ENCODE results near the gene NFATC3. TPM values are rescaled to one million over a fixed set of nuclear protein-coding genes. Genes with fewer than 3 reads are reported as not detected.
"Not testable (repeated sequence)": the region's sequence is repeated elsewhere in the genome, so short reads cannot be mapped to it uniquely, and the experiment has no call there.

Gene NFATC3
- total RNA-seq, 2 donors from 2014 or later: 94.5 to 101 TPM

GRCh38 chr16:68087688-68088087 is 2.5 kb downstream of the NFATC3 start:
- Mint-ChIP-seq H3K27me3 (no peaks in the 10 kb centered on the region), H3K27ac (peak overlapping the region; percentile 96), H3K36me3 (ENCODE audit: low read depth) (peaks cover 2% of the 10 kb centered on the region), H3K4me1 (peaks cover 56% of the 10 kb centered on the region), H3K4me3 (peak overlapping the region; percentile 73)
- DNase-seq (no peak), ATAC-seq (no peak)
- H3K9me3 ChIP-seq (ENCODE audit: control insufficient read depth, low read length, poor library complexity, severe bottlenecking): no peaks in the 10 kb centered on the region

DNA sequence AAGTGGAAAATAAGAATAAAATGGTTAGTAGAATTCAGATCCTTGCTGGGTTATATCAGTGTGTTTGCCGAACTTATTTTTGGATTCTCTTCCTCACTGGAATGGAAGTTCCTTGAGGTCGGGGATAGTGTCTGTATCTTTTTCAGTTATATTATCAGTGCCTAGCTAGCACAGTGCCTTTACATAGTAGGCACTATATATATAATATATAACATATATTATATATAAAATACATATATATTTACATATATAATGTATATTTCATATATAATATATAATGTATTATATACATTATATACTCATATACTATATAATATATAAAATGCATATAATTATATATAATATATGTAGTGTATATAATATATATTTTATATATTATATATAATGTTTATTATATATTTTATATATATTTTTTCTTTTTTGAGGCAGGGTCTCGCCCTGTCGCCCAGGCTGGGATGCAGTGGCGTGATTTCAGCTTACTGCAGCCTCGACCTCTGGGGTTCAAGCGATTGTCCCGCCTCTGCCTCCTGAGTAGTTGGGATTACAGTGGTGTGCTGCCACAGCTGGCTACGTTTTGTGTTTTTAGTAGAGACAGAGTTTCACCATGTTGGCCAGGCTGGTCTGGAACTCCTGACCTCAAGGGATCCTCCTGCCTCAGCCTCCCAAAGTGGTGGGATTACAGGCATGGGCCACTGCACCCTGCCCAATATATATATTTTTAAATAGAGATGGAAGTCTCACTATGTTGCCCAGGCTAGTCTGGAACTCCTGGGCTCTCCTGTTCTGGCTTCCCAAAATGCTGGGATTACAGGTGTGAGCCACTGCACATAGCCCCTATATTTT is 3.2 kb downstream of the NFATC3 start:
- peak overlapping the region; percentile 96 for H3K27ac Mint-ChIP-seq
- H3K27me3 Mint-ChIP-seq: no peaks in the 10 kb centered on the region
- peak overlapping the region; percentile 89 for H3K4me3 Mint-ChIP-seq
- ATAC-seq (no peak), DNase-seq (no peak)
- H3K4me1 Mint-ChIP-seq: peaks cover 53% of the 10 kb centered on the region
- no peaks in the 10 kb centered on the region for H3K9me3 ChIP-seq (ENCODE audit: control insufficient read depth, low read length, poor library complexity, severe bottlenecking)
- H3K36me3 Mint-ChIP-seq (ENCODE audit: low read depth): peaks cover 2% of the 10 kb centered on the region

- H3K4me3 Mint-ChIP-seq: peak overlapping the region; percentile 89
- peak overlapping the region; percentile 92 for H3K27ac Mint-ChIP-seq
- ATAC-seq (no peak), DNase-seq (no peak)
- H3K27me3 Mint-ChIP-seq: no peaks in the 10 kb centered on the region
- peaks cover 50% of the 10 kb centered on the region for H3K4me1 Mint-ChIP-seq
- H3K9me3 ChIP-seq (ENCODE audit: control insufficient read depth, low read length, poor library complexity, severe bottlenecking): no peaks in the 10 kb centered on the region
- peaks cover 2% of the 10 kb centered on the region for H3K36me3 Mint-ChIP-seq (ENCODE audit: low read depth)
These were observed 3.9 kb downstream of the NFATC3 start for GRCh38 chr16:68089067-68089466.

DNA sequence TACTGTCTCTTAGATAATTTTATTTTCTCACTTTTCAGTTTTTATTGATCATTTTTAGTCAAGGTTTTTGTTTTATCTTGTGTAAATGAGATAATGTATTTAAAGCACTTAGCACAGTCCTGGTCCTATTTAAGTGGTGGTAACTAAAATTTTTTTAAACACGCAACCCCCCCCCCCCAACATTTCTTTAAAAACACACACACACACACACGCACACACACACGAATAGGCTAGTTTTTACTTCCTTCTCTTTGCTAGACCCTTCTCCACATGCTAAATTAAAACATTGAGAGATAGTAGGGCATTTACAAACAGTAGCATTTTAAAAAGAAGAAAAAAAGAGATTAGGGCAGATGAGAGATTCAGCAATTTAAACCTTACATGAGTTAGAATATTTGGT is 5.0 kb downstream of the NFATC3 start:
- DNase-seq (no peak), ATAC-seq (no peak)
- Mint-ChIP-seq H3K27ac (peak overlapping the region; percentile 92), H3K27me3 (no peaks in the 10 kb centered on the region), H3K4me3 (peak overlapping the region; percentile 80), H3K4me1 (peaks cover 54% of the 10 kb centered on the region), H3K36me3 (ENCODE audit: low read depth) (peaks cover 2% of the 10 kb centered on the region)
- no peaks in the 10 kb centered on the region for H3K9me3 ChIP-seq (ENCODE audit: control insufficient read depth, low read length, poor library complexity, severe bottlenecking)

DNA sequence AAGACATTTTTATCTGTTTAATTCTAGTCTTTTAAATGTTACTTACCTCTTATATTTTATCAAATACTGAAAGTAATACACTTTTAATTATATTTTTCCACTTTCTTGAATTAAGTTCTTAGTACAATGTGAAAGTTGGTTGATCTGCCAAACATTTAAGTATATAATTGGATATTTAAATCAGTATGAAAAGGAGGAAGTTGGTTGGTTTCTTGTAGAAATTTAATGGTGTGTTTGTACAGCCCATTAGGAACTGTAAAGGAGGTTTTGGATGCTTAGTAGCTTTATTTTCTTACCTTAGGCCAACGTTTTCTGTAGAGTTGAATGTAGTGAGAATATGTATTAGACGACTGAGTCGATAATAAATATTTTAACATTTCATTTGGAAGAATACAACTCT is 5.4 kb downstream of the NFATC3 start:
- peak overlapping the region; percentile 80 for H3K4me3 Mint-ChIP-seq
- H3K4me1 Mint-ChIP-seq: peaks cover 57% of the 10 kb centered on the region
- no peaks in the 10 kb centered on the region for H3K9me3 ChIP-seq (ENCODE audit: control insufficient read depth, low read length, poor library complexity, severe bottlenecking)
- no peaks in the 10 kb centered on the region for H3K27me3 Mint-ChIP-seq
- peaks cover 2% of the 10 kb centered on the region for H3K36me3 Mint-ChIP-seq (ENCODE audit: low read depth)
- H3K27ac Mint-ChIP-seq: peak overlapping the region; percentile 92
- ATAC-seq (no peak), DNase-seq (no peak)

DNA sequence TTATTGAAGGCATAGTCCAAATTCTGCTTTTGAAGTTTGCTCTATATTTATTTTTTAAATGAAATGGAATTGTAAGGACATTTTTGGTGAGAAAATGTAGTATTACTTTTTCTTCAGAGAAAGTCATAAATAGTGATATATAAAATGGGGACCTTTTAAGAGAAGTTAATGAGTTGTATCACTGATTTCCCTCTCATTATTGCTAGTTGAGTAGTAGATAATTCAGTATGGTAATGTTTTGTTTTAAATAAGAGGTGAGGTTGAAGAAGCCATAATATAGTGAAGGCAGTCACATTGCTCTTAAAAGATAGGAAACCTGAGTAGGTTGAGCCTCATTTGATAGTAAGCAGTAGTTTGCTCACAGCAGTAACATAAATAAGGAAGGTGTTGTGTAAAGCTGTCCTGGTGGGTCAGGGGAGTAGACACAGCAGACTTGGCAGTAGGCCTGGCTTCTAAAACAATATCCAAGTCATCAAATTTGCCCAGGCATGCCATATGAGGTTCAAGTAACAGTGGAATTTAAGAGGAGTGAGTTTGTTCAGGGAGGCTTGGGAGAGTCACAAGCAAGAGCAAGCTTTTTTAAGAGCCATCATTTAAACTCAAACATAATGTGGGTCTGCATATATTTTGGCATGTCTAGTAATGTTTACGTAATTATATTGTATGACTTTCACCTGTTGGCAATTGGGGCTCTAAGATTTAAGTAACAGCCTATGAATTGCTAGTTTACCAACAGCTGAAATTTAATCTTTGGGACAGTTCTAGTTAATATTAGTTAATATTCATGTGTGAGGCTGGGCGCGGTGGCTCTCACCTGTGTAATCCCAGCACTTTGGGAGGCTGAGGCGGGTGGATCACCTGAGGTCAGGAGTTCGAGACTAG is 6.5 kb downstream of the NFATC3 start:
- Mint-ChIP-seq H3K36me3 (ENCODE audit: low read depth) (peaks cover 2% of the 10 kb centered on the region), H3K27me3 (no peaks in the 10 kb centered on the region), H3K4me3 (peak overlapping the region; percentile 73), H3K4me1 (peaks cover 63% of the 10 kb centered on the region), H3K27ac (peak overlapping the region; percentile 92)
- no peak for ATAC-seq
- no peak for DNase-seq
- H3K9me3 ChIP-seq (ENCODE audit: control insufficient read depth, low read length, poor library complexity, severe bottlenecking): no peaks in the 10 kb centered on the region

GRCh38 chr16:68092275-68092674 is 7.1 kb downstream of the NFATC3 start:
- H3K9me3 ChIP-seq (ENCODE audit: control insufficient read depth, low read length, poor library complexity, severe bottlenecking); H3K27me3 Mint-ChIP-seq; H3K4me3 Mint-ChIP-seq; H3K36me3 Mint-ChIP-seq (ENCODE audit: low read depth); ATAC-seq; DNase-seq: not testable (repeated sequence)
- H3K27ac Mint-ChIP-seq: peak overlapping the region; percentile 92
- H3K4me1 Mint-ChIP-seq: peaks cover 64% of the 10 kb centered on the region

GRCh38 chr16:68093816-68094613 is 8.8 kb downstream of the NFATC3 start:
- H3K4me1 Mint-ChIP-seq: peaks cover 59% of the 10 kb centered on the region
- no peak overlapping the region for H3K4me3 Mint-ChIP-seq
- no peaks in the 10 kb centered on the region for H3K27me3 Mint-ChIP-seq
- peak overlapping the region; percentile 85 for H3K27ac Mint-ChIP-seq
- no peaks in the 10 kb centered on the region for H3K9me3 ChIP-seq (ENCODE audit: control insufficient read depth, low read length, poor library complexity, severe bottlenecking)
- ATAC-seq (peak; percentile 87), DNase-seq (no peak)
- no peaks in the 10 kb centered on the region for H3K36me3 Mint-ChIP-seq (ENCODE audit: low read depth)

GRCh38 chr16:68094614-68094934 is 9.4 kb downstream of the NFATC3 start:
- ATAC-seq (no peak), DNase-seq (no peak)
- Mint-ChIP-seq H3K36me3 (ENCODE audit: low read depth) (no peaks in the 10 kb centered on the region), H3K4me3 (peak overlapping the region; percentile 41), H3K4me1 (peaks cover 57% of the 10 kb centered on the region), H3K27ac (peak overlapping the region; percentile 85), H3K27me3 (no peaks in the 10 kb centered on the region)
- no peaks in the 10 kb centered on the region for H3K9me3 ChIP-seq (ENCODE audit: control insufficient read depth, low read length, poor library complexity, severe bottlenecking)

DNA sequence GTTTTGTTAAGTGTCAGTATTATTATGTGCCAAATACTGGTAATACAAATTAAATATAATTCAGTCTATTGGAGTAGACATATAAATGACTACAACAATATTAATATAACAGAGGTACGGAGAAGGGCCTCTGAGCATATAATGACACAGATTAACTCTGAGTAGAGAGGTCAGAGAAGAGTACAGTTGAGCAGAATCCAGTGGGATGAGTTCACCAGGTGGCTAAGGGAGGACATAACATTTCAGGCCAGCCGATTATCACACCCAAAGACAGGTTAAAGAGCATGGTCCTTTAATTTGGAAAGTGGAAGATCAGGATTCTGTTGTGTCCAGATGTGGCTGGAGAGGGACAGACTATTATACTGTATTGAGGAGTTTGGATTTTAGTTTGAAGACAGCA is 11.3 kb downstream of the NFATC3 start:
- H3K9me3 ChIP-seq (ENCODE audit: control insufficient read depth, low read length, poor library complexity, severe bottlenecking): no peaks in the 10 kb centered on the region
- H3K4me3 Mint-ChIP-seq: peak overlapping the region; percentile 68
- peak overlapping the region; percentile 79 for H3K27ac Mint-ChIP-seq

DNA sequence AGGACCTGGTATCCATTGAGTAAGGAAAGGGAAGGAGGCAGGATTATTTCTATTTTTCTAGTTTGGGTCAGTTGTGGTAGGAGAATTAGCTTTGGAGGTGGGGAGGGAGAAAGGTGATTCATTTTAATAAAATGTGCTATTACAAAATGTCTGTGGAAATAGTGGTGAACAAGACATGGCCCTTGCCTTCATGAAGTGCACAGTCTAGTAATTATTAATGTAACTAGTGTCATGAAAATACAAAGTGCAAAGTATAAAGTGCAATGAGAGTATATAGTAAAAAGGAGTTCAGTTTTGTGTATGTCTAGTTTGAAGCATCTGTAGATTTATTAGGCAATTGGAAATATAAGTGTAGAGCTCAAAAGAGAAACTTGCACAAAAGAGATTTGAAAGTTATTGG is 11.9 kb downstream of the NFATC3 start:
- H3K9me3 ChIP-seq (ENCODE audit: control insufficient read depth, low read length, poor library complexity, severe bottlenecking): no peaks in the 10 kb centered on the region
- Mint-ChIP-seq H3K27me3 (no peaks in the 10 kb centered on the region), H3K4me1 (peaks cover 51% of the 10 kb centered on the region), H3K27ac (peak overlapping the region; percentile 79), H3K4me3 (peak overlapping the region; percentile 68), H3K36me3 (ENCODE audit: low read depth) (no peaks in the 10 kb centered on the region)
- no peak for ATAC-seq
- DNase-seq: no peak

More for the DNA sequence above, 11.3 kb downstream of the NFATC3 start:
- no peaks in the 10 kb centered on the region for H3K36me3 Mint-ChIP-seq (ENCODE audit: low read depth)
- H3K27me3 Mint-ChIP-seq: no peaks in the 10 kb centered on the region
- ATAC-seq: no peak
- peaks cover 52% of the 10 kb centered on the region for H3K4me1 Mint-ChIP-seq
- DNase-seq: no peak

GRCh38 chr16:68097895-68098294 is 12.7 kb downstream of the NFATC3 start:
- ATAC-seq (no peak), DNase-seq (no peak)
- H3K27ac Mint-ChIP-seq: no peak overlapping the region
- no peak overlapping the region for H3K4me3 Mint-ChIP-seq
- H3K36me3 Mint-ChIP-seq (ENCODE audit: low read depth): peaks cover 4% of the 10 kb centered on the region
- no peaks in the 10 kb centered on the region for H3K27me3 Mint-ChIP-seq
- H3K4me1 Mint-ChIP-seq: peaks cover 56% of the 10 kb centered on the region
- no peaks in the 10 kb centered on the region for H3K9me3 ChIP-seq (ENCODE audit: control insufficient read depth, low read length, poor library complexity, severe bottlenecking)

- H3K9me3 ChIP-seq (ENCODE audit: control insufficient read depth, low read length, poor library complexity, severe bottlenecking): no peaks in the 10 kb centered on the region
- ATAC-seq (no peak), DNase-seq (no peak)
- Mint-ChIP-seq H3K4me3 (peak overlapping the region; percentile 21), H3K27ac (peak overlapping the region; percentile 60), H3K4me1 (peaks cover 50% of the 10 kb centered on the region), H3K27me3 (no peaks in the 10 kb centered on the region), H3K36me3 (ENCODE audit: low read depth) (peaks cover 4% of the 10 kb centered on the region)
These were observed 15.3 kb downstream of the NFATC3 start for GRCh38 chr16:68100488-68100887.

Measured in T-helper 17 cell (primary cell).